GM21526 (cell line): Measurements from ENCODE around the gene PLS1.
"Not testable (repeated sequence)": the region's sequence is repeated elsewhere in the genome, so short reads cannot be mapped to it uniquely, and the experiment has no call there.

ENCODE experiments used
- ATAC-seq: cut with Tn5 transposase; IDR thresholded peaks from one replicate; pipeline ENCODE4 v1.9.1; 2021; ENCODE audit warnings: moderate library complexity; ENCODE audit not compliant: unreplicated experiment, low FRiP score

PLS1 gene

GRCh38 chr3:142595141-142595540, 1.1 kb upstream of the PLS1 start:
- ATAC-seq, result no peak

- no peak for ATAC-seq
These were observed 627 bp upstream of the PLS1 start for GRCh38 chr3:142595581-142595950.

GRCh38 chr3:142596726-142597088, 514 bp downstream of the PLS1 start:
- ATAC-seq, result no peak

- ATAC-seq, result no peak
These were observed 1.7 kb downstream of the PLS1 start for GRCh38 chr3:142597906-142598305.

GRCh38 chr3:142601713-142602112, 5.5 kb downstream of the PLS1 start:
- no peak for ATAC-seq

GRCh38 chr3:142602619-142603385, 6.6 kb downstream of the PLS1 start:
- no peak for ATAC-seq

GRCh38 chr3:142603386-142603705, 7.2 kb downstream of the PLS1 start:
- not testable (repeated sequence) for ATAC-seq

GRCh38 chr3:142604940-142605339, 8.7 kb downstream of the PLS1 start:
- ATAC-seq, result no peak

GRCh38 chr3:142608631-142609030, 12.4 kb downstream of the PLS1 start:
- ATAC-seq, result no peak

GRCh38 chr3:142609136-142609535, 12.9 kb downstream of the PLS1 start:
- ATAC-seq, result no peak

GRCh38 chr3:142611206-142611605, 15.0 kb downstream of the PLS1 start:
- ATAC-seq, result no peak

GRCh38 chr3:142613491-142613890, 17.3 kb downstream of the PLS1 start:
- ATAC-seq, result no peak

- no peak for ATAC-seq
These were observed 17.9 kb downstream of the PLS1 start for GRCh38 chr3:142614059-142614626.

- no peak for ATAC-seq
These were observed 19.0 kb downstream of the PLS1 start for GRCh38 chr3:142615171-142615570.

- ATAC-seq, result no peak
These were observed 22.8 kb downstream of the PLS1 start for GRCh38 chr3:142618917-142619461.

GRCh38 chr3:142622405-142622804, 26.2 kb downstream of the PLS1 start:
- ATAC-seq, result no peak

- no peak for ATAC-seq
These were observed 27.0 kb downstream of the PLS1 start for GRCh38 chr3:142623194-142623593.

- no peak for ATAC-seq
These were observed 28.4 kb downstream of the PLS1 start for GRCh38 chr3:142624341-142625152.

- ATAC-seq, result no peak
These were observed 28.9 kb downstream of the PLS1 start for GRCh38 chr3:142625153-142625440.

GRCh38 chr3:142626971-142627370, 30.8 kb downstream of the PLS1 start:
- no peak for ATAC-seq

- no peak for ATAC-seq
These were observed 32.6 kb downstream of the PLS1 start for GRCh38 chr3:142628801-142629200.

GRCh38 chr3:142633073-142633472, 36.9 kb downstream of the PLS1 start:
- no peak for ATAC-seq
